HCT116 (cell line): ENCODE results near the gene PRSS22. TPM values are rescaled to one million over a fixed set of nuclear protein-coding genes. Genes with fewer than 3 reads are reported as not detected.

Source experiments
- ATAC-seq: fragments of 200-7000 bp; cut with Tn5 transposase; 2 replicates; pipeline ENCODE4 v1.9.1; 2020; ENCODE audit warnings: mild to moderate bottlenecking, moderate library complexity
- BruUV-seq: library from RNA; stranded (reverse); fragments of 400-500 nt; replicated peaks from 2 replicates; lab custom pipeline; 2021; lab: Mats Ljungman, UMichigan
- CTCF ChIA-PET: fragments of 300-600 bp; sonication (Branson Sonifier 250); formaldehyde crosslinking; loops from one replicate; lab custom pipeline; 2021; ENCODE audit warnings: antibody characterized with exemption; lab: Charles Lee
- POLR2A ChIA-PET: fragments of 300-600, 350-600 bp; sonication (Branson Sonifier 250); formaldehyde crosslinking; loops from one replicate; lab custom pipeline; 2021; ENCODE audit warnings: antibody characterized with exemption; lab: Charles Lee
- RAD21 ChIA-PET, 2 experiments: fragments of 300-600 bp; sonication (Branson Sonifier 250); formaldehyde crosslinking; loops; one replicate each; lab custom pipeline; 2023; ENCODE audit warnings: low total read pairs in 2 of 2; ENCODE audit not compliant: uncharacterized antibody in 2 of 2, unreplicated experiment in 2 of 2, low non-redundant PET in 1 of 2; lab: Charles Lee
- DNase-seq: peaks from one replicate; pipeline ENCODE4 v3.0.0-alpha.2; 2010; ENCODE audit warnings: low read depth, low spot score
- H2AFZ ChIP-seq: fragments of 200-600 bp; shearing (Covaris generic), sonication (generic); 2 replicates; pipeline ENCODE4 v1.6.1; 2017; ENCODE audit warnings: low read depth, mixed run types, mixed read lengths, antibody characterized with exemption, low read length; ENCODE audit not compliant: poor library complexity, severe bottlenecking
- H3K27ac ChIP-seq: 2 replicates; pipeline ENCODE4 v1.5.1; 2012; ENCODE audit warnings: low read depth, low read length
- H3K27me3 ChIP-seq: fragments of 200-600 bp; sonication (generic); 2 replicates; pipeline ENCODE4 v1.6.1; 2016; ENCODE audit warnings: mixed run types, low read length, mixed read lengths; ENCODE audit not compliant: insufficient read depth
- H3K36me3 ChIP-seq, 2 experiments: fragments of 200-500 bp in 1 of 2; fragments of 200-600 bp in 1 of 2; sonication (Bioruptor generic) in 1 of 2; sonication (generic) in 1 of 2; 2 replicates each; pipeline versions ENCODE4 v1.5.1 to v1.6.1; 2014 to 2016; ENCODE audit warnings: low read length in 2 of 2, inconsistent platforms in 1 of 2, mixed read lengths in 1 of 2, mixed run types in 1 of 2; ENCODE audit not compliant: insufficient read depth in 2 of 2, control insufficient read depth in 1 of 2
- H3K4me1 ChIP-seq, 2 experiments: fragments of 200-600 bp in 1 of 2; sonication (generic) in 1 of 2; 2 replicates each; pipeline versions ENCODE4 v1.5.1 to v1.6.1; 2012 to 2017; ENCODE audit warnings: low read length in 2 of 2, inconsistent platforms in 1 of 2, mild to moderate bottlenecking in 1 of 2, mixed read lengths in 1 of 2, mixed run types in 1 of 2, moderate library complexity in 1 of 2; ENCODE audit not compliant: insufficient read depth in 2 of 2, control insufficient read depth in 1 of 2
- H3K4me2 ChIP-seq: fragments of 200-600 bp; sonication (generic); 2 replicates; pipeline ENCODE4 v1.6.1; 2017; ENCODE audit warnings: mixed run types, low read length, mixed read lengths
- H3K4me3 ChIP-seq, 2 experiments: fragments of 200-600 bp in 1 of 2; sonication (generic) in 1 of 2; replicated peaks in 1 of 2; 2 replicates each; pipeline ENCODE4 v1.5.1; 2011 to 2016; ENCODE audit warnings: low read length in 2 of 2, control low read depth in 1 of 2, low read depth in 1 of 2, mild to moderate bottlenecking in 1 of 2, mixed read lengths in 1 of 2, mixed run types in 1 of 2
- H3K79me2 ChIP-seq: fragments of 200-600 bp; sonication (generic); 2 replicates; pipeline ENCODE4 v1.6.1; 2017; ENCODE audit warnings: mild to moderate bottlenecking, mixed run types, low read length, moderate library complexity, mixed read lengths; ENCODE audit not compliant: insufficient read depth
- H3K9ac ChIP-seq: fragments of 200-600 bp; sonication (generic); 2 replicates; pipeline ENCODE4 v1.6.1; 2016; ENCODE audit warnings: low read length, mixed read lengths
- H3K9me2 ChIP-seq: fragments of 200-600 bp; sonication (generic), shearing (Covaris generic); 2 replicates; pipeline ENCODE4 v1.6.1; 2017; ENCODE audit warnings: mixed run types, mild to moderate bottlenecking, moderate library complexity; ENCODE audit not compliant: insufficient read depth
- H3K9me3 ChIP-seq, 2 experiments: fragments of 200-500 bp in 1 of 2; fragments of 200-600 bp in 1 of 2; sonication (Bioruptor generic) in 1 of 2; sonication (generic) in 1 of 2; 2 replicates each; pipeline ENCODE4 v1.6.1; 2014 to 2017; ENCODE audit warnings: low read length in 2 of 2, mixed read lengths in 2 of 2, inconsistent platforms in 1 of 2, low read depth in 1 of 2, mild to moderate bottlenecking in 1 of 2, mixed run types in 1 of 2, moderate library complexity in 1 of 2; ENCODE audit not compliant: control insufficient read depth in 1 of 2, insufficient read depth in 1 of 2
- H4K20me1 ChIP-seq: fragments of 200-600 bp; sonication (generic), shearing (Covaris generic); 2 replicates; pipeline ENCODE4 v1.6.1; 2017; ENCODE audit warnings: mixed run types, mild to moderate bottlenecking, moderate library complexity; ENCODE audit not compliant: insufficient read depth
- CBX3 ChIP-seq: IDR thresholded peaks from 2 replicates; pipeline ENCODE4 v1.6.1; 2012; ENCODE audit warnings: low read depth
- EZH2 ChIP-seq: fragments of 200-600 bp; sonication (generic); IDR thresholded peaks from 2 replicates; pipeline ENCODE4 v1.6.1; 2017; ENCODE audit warnings: antibody characterized with exemption, mixed run types
- EZH2phosphoT487 ChIP-seq: fragments of 200-600 bp; IDR thresholded peaks from 2 replicates; pipeline ENCODE4 v1.6.1; 2018; ENCODE audit warnings: antibody characterized with exemption, borderline replicate concordance
- FOSL1 ChIP-seq: IDR thresholded peaks from 2 replicates; pipeline ENCODE4 v1.6.1; 2012; ENCODE audit warnings: low read depth
- POLR2A ChIP-seq: IDR thresholded peaks from 2 replicates; pipeline ENCODE4 v1.7.0; 2011; ENCODE audit warnings: borderline replicate concordance; ENCODE audit not compliant: insufficient read depth, insufficient read length; ENCODE audit errors: extremely low read depth
- POLR2AphosphoS5 ChIP-seq: IDR thresholded peaks from 2 replicates; pipeline ENCODE4 v1.6.1; 2011; ENCODE audit warnings: mild to moderate bottlenecking, low read depth, low read length, moderate library complexity
- RAD21 ChIP-seq: IDR thresholded peaks from 2 replicates; pipeline ENCODE4 v1.6.1; 2012; ENCODE audit warnings: low read depth, mild to moderate bottlenecking
- SP1 ChIP-seq: IDR thresholded peaks from 2 replicates; pipeline ENCODE4 v1.6.1; 2012; ENCODE audit warnings: low read depth
- ZNF274 ChIP-seq: fragments of 200-500 bp; sonication (Bioruptor generic); IDR thresholded peaks from 2 replicates; pipeline ENCODE4 v1.6.1; 2014; ENCODE audit warnings: mild to moderate bottlenecking, low read depth, low read length, inconsistent platforms
- intact Hi-C: fragments of 100-400 bp; cut with micrococcal nuclease; formaldehyde crosslinking; loops from 2 replicates; pipeline ENCODE4 v1.10.0; 2022
- total RNA-seq: library from RNA; stranded (reverse); gene quantifications from one replicate; pipeline ENCODE4 v1.2.1, GENCODE V29; 2021; ENCODE audit not compliant: unreplicated experiment
- TF ChIP-seq, protein P1 (sequence below): IDR thresholded peaks from 2 replicates; pipeline ENCODE4 v1.6.1; 2012; ENCODE audit warnings: low read depth
- TF ChIP-seq, protein P2 (sequence below), 3 experiments: fragments of 200-600 bp in 1 of 3; sonication (generic) in 1 of 3; IDR thresholded peaks in 2 of 3; conservative IDR thresholded peaks in 1 of 3; 2 replicates each; pipeline ENCODE4 v1.5.1; 2012 to 2017; ENCODE audit warnings: low read depth in 2 of 3, low read length in 2 of 3, antibody characterized with exemption in 1 of 3, borderline replicate concordance in 1 of 3, control low read depth in 1 of 3, mild to moderate bottlenecking in 1 of 3, mixed read lengths in 1 of 3, mixed run types in 1 of 3, moderate library complexity in 1 of 3; ENCODE audit not compliant: insufficient read depth in 1 of 3

PRSS22 gene
- total RNA-seq, 1 experiment from 2014 or later, result 20.2 TPM

DNA sequence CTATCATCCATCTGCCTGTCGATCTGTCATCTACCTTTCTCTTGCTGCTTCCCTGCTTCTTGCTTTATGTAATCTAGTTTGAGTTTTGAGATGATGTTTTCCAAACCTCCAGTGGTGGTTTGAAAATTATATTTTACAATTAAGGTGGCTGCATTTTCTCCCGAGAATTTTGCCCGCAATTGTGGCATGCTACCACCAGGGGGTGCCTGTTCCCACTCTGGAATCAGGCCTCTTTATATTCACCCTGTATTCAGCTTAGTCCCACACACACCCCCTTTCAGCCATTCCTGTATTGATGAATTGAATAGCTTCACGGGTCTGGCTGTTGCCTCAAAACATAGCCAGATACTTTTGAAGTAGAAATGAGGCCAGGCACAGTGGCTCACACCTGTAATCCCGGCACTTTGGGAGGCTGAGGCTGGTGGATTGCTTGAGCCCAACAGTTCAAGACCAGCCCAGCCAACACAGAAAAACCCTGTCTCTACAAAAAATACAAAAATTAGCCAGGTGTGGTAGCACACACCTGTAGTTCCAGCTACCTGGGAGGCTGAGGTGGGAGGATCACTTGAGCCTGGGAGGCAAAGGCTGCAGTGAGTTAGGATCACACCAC, 3.2 kb downstream of the PRSS22 start:
- CTCF ChIA-PET, result interaction anchor here (1.2 to 1.5 kb wide), 2 partner anchors 14 to 16 kb away, joined by 3 to 6 read pairs; no protein-coding TSS in a partner anchor

More for the DNA sequence above, 3.2 kb downstream of the PRSS22 start:
- no peaks in the 10 kb centered on the region for H3K27me3 ChIP-seq
- RAD21 ChIA-PET, result interaction anchor here in 1 of 2 experiments (1.4 kb wide), 1 partner anchor 13 kb away, joined by 8 read pairs; no protein-coding TSS in a partner anchor
- H3K4me3 ChIP-seq, result no peak overlapping the region
- H3K79me2 ChIP-seq, result no peaks in the 10 kb centered on the region; the same call in 1 of the 2 replicates
- DNase-seq (no peak), ATAC-seq (no peak)
- TF ChIP-seq POLR2A, result no peak
- no peak for TF ChIP-seq EZH2phosphoT487
- TF ChIP-seq POLR2AphosphoS5, result no peak
- TF ChIP-seq, protein P1, sequence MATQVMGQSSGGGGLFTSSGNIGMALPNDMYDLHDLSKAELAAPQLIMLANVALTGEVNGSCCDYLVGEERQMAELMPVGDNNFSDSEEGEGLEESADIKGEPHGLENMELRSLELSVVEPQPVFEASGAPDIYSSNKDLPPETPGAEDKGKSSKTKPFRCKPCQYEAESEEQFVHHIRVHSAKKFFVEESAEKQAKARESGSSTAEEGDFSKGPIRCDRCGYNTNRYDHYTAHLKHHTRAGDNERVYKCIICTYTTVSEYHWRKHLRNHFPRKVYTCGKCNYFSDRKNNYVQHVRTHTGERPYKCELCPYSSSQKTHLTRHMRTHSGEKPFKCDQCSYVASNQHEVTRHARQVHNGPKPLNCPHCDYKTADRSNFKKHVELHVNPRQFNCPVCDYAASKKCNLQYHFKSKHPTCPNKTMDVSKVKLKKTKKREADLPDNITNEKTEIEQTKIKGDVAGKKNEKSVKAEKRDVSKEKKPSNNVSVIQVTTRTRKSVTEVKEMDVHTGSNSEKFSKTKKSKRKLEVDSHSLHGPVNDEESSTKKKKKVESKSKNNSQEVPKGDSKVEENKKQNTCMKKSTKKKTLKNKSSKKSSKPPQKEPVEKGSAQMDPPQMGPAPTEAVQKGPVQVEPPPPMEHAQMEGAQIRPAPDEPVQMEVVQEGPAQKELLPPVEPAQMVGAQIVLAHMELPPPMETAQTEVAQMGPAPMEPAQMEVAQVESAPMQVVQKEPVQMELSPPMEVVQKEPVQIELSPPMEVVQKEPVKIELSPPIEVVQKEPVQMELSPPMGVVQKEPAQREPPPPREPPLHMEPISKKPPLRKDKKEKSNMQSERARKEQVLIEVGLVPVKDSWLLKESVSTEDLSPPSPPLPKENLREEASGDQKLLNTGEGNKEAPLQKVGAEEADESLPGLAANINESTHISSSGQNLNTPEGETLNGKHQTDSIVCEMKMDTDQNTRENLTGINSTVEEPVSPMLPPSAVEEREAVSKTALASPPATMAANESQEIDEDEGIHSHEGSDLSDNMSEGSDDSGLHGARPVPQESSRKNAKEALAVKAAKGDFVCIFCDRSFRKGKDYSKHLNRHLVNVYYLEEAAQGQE, result no peak
- TF ChIP-seq CBX3, result peak; percentile 44; the same call in 1 of the 2 replicates
- no peak for TF ChIP-seq FOSL1
- TF ChIP-seq ZNF274, result no peak
- no peak for TF ChIP-seq EZH2
- TF ChIP-seq SP1, result no peak
- TF ChIP-seq RAD21, result peak; percentile 52
- TF ChIP-seq, protein P2, sequence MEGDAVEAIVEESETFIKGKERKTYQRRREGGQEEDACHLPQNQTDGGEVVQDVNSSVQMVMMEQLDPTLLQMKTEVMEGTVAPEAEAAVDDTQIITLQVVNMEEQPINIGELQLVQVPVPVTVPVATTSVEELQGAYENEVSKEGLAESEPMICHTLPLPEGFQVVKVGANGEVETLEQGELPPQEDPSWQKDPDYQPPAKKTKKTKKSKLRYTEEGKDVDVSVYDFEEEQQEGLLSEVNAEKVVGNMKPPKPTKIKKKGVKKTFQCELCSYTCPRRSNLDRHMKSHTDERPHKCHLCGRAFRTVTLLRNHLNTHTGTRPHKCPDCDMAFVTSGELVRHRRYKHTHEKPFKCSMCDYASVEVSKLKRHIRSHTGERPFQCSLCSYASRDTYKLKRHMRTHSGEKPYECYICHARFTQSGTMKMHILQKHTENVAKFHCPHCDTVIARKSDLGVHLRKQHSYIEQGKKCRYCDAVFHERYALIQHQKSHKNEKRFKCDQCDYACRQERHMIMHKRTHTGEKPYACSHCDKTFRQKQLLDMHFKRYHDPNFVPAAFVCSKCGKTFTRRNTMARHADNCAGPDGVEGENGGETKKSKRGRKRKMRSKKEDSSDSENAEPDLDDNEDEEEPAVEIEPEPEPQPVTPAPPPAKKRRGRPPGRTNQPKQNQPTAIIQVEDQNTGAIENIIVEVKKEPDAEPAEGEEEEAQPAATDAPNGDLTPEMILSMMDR (IDR thresholded peaks at IDR 0.05 in 2 of 3, conservative IDR thresholded peaks at IDR 0.05 in 1 of 3; ENCODE audit: borderline replicate concordance in 1 of 3, insufficient read depth in 1 of 3, low read depth in 2 of 3, low read length in 2 of 3), result peak; percentile 52 to 95 (median 80); a peak in 5 of 6 replicates
- H4K20me1 ChIP-seq, result no peaks in the 10 kb centered on the region
- POLR2A ChIA-PET, result no interaction called here
- H2AFZ ChIP-seq, result no peak overlapping the region
- no peaks in the 10 kb centered on the region for H3K9me2 ChIP-seq
- no TSS peak for BruUV-seq
- H3K9me3 ChIP-seq, result peaks cover 2 to 6% of the 10 kb centered on the region in 2 experiments; a peak in 2 of 4 replicates
- no peak overlapping the region for H3K27ac ChIP-seq
- H3K4me1 ChIP-seq, result peaks cover 18 to 45% of the 10 kb centered on the region in 2 experiments
- intact Hi-C loops, result no loop called here
- H3K9ac ChIP-seq, result no peak overlapping the region
- no peak overlapping the region for H3K4me2 ChIP-seq
- H3K36me3 ChIP-seq, result peaks cover 0 to 7% of the 10 kb centered on the region in 2 experiments; a peak in 1 of 4 replicates
